Central memory CD8-positive, alpha-beta T cell (primary cell): ENCODE measurements around the gene TMC7.
A peak's percentile ranks its signal among the peaks of the same experiment; 100 is the strongest.

Experiments
- ATAC-seq: fragments of 150-1000 bp; cut with Tn5 transposase; replicated peaks from 2 replicates; pipeline ENCODE4 v1.10.0; 2022; ENCODE audit warnings: mild to moderate bottlenecking, moderate FRiP score, moderate number of reproducible peaks; ENCODE audit not compliant: poor library complexity, severe bottlenecking; ENCODE audit errors: extremely low read depth
- DNase-seq, 2 donors: peaks; one replicate each; pipeline ENCODE4 v3.0.0; 2021; ENCODE audit warnings: low spot score in 2 of 2
- H3K27ac Mint-ChIP-seq: one replicate; pipeline ENCODE4 v1.8.0; 2022; ENCODE audit warnings: low read depth, mild to moderate bottlenecking, moderate library complexity, mixed read lengths
- H3K27me3 Mint-ChIP-seq: one replicate; pipeline ENCODE4 v1.8.0; 2022; ENCODE audit warnings: mixed read lengths
- H3K36me3 Mint-ChIP-seq: one replicate; pipeline ENCODE4 v1.8.0; 2022; ENCODE audit warnings: mild to moderate bottlenecking, moderate library complexity, mixed read lengths; ENCODE audit not compliant: insufficient read depth
- H3K4me1 Mint-ChIP-seq: one replicate; pipeline ENCODE4 v1.8.0; 2022; ENCODE audit warnings: mixed read lengths
- H3K4me3 Mint-ChIP-seq: one replicate; pipeline ENCODE4 v1.8.0; 2022; ENCODE audit warnings: mild to moderate bottlenecking, moderate library complexity, mixed read lengths
- H3K9me3 Mint-ChIP-seq: one replicate; pipeline ENCODE4 v1.8.0; 2022; ENCODE audit warnings: mixed read lengths

TMC7 gene

DNA sequence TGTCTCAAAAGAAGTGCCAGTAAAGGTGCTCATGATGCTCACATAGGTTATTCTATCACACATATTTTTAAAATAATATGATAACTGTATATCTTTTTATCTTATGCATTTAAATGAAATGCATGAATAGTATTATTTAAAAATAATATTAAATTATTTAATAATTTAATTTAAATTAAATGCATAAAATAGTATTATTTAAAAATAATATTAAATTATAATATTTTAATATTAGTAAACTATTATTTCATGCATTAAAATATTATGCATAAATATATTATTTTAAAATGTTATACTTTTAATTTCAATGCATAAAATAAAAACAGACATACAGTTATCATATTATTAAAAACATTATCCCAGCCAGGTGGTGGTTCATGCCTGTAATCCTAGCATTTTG, 33.4 kb downstream of the TMC7 start:
- no peak for DNase-seq
- no peak overlapping the region for H3K27ac Mint-ChIP-seq
- no peaks in the 10 kb centered on the region for H3K9me3 Mint-ChIP-seq
- ATAC-seq: no peak
- H3K36me3 Mint-ChIP-seq: no peaks in the 10 kb centered on the region
- H3K27me3 Mint-ChIP-seq: peaks cover 20% of the 10 kb centered on the region
- H3K4me3 Mint-ChIP-seq: no peak overlapping the region
- H3K4me1 Mint-ChIP-seq: no peaks in the 10 kb centered on the region

GRCh38 chr16:19020689-19021088, 37.0 kb downstream of the TMC7 start:
- Mint-ChIP-seq H3K4me3 (no peak overlapping the region), H3K27me3 (peaks cover 10% of the 10 kb centered on the region), H3K4me1 (no peaks in the 10 kb centered on the region), H3K36me3 (no peaks in the 10 kb centered on the region), H3K9me3 (no peaks in the 10 kb centered on the region), H3K27ac (no peak overlapping the region)
- ATAC-seq (no peak), DNase-seq (no peak)

- Mint-ChIP-seq H3K4me3 (no peak overlapping the region), H3K9me3 (no peaks in the 10 kb centered on the region), H3K36me3 (no peaks in the 10 kb centered on the region), H3K27me3 (peaks cover 10% of the 10 kb centered on the region), H3K4me1 (no peaks in the 10 kb centered on the region), H3K27ac (no peak overlapping the region)
- ATAC-seq (no peak), DNase-seq (no peak)
Observed at GRCh38 chr16:19021747-19022146, 38.0 kb downstream of the TMC7 start.

DNA sequence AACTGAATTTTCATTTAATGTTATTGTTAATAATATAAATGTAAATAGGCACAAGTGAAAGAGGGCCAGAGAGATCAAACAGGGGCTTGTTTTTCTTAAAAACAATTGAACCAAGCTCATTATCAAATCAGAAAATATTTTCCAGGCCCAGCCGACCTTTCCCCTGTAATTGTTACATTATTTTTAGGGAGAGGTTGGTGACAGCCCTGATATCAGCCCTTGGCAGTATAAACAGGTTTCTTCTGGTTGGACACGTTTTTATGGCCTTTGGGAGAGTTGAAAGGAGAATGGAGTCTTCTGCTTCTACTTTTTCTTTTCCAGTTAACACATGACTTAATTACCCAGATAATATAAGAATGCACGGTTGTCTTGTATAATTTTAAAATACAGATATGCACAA, 43.7 kb downstream of the TMC7 start:
- Mint-ChIP-seq H3K27me3 (peaks cover 16% of the 10 kb centered on the region), H3K9me3 (no peaks in the 10 kb centered on the region), H3K4me3 (no peak overlapping the region), H3K36me3 (peaks cover 2% of the 10 kb centered on the region), H3K4me1 (no peaks in the 10 kb centered on the region), H3K27ac (no peak overlapping the region)
- DNase-seq (no peak), ATAC-seq (no peak)

GRCh38 chr16:19029980-19030379, 46.2 kb downstream of the TMC7 start:
- no peak overlapping the region for H3K27ac Mint-ChIP-seq
- peaks cover 29% of the 10 kb centered on the region for H3K27me3 Mint-ChIP-seq
- H3K36me3 Mint-ChIP-seq: peaks cover 2% of the 10 kb centered on the region
- no peaks in the 10 kb centered on the region for H3K4me1 Mint-ChIP-seq
- no peaks in the 10 kb centered on the region for H3K9me3 Mint-ChIP-seq
- ATAC-seq (no peak), DNase-seq (no peak)
- no peak overlapping the region for H3K4me3 Mint-ChIP-seq

GRCh38 chr16:19031738-19032137, 48.0 kb downstream of the TMC7 start:
- no peak overlapping the region for H3K27ac Mint-ChIP-seq
- no peak for DNase-seq

DNA sequence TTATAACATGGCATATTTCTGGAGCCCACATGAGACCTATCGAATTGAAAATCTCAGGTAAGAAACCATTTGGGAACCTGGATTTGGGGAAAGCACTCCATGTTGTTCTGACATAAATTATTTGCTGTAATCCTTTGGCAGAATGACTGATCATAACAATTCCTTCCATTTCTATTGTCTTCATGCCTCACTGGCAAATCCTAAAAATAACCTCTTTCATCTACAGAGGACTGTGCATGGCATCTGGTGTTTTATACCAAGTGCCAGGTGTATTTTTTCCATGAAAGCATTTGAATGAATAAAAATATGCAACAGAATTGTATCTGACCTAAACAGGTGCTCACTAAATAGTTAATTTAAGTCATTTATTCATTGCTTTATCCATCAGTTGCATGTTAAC, 50.0 kb downstream of the TMC7 start:
- peaks cover 2% of the 10 kb centered on the region for H3K36me3 Mint-ChIP-seq

More at GRCh38 chr16:19031738-19032137, 48.0 kb downstream of the TMC7 start:
- peaks cover 2% of the 10 kb centered on the region for H3K36me3 Mint-ChIP-seq
- no peak for ATAC-seq
- no peaks in the 10 kb centered on the region for H3K9me3 Mint-ChIP-seq
- H3K27me3 Mint-ChIP-seq: peaks cover 36% of the 10 kb centered on the region
- H3K4me1 Mint-ChIP-seq: no peaks in the 10 kb centered on the region
- H3K4me3 Mint-ChIP-seq: no peak overlapping the region

GRCh38 chr16:19040400-19040799, 56.7 kb downstream of the TMC7 start:
- no peaks in the 10 kb centered on the region for H3K36me3 Mint-ChIP-seq
- no peaks in the 10 kb centered on the region for H3K4me1 Mint-ChIP-seq
- no peak overlapping the region for H3K4me3 Mint-ChIP-seq
- H3K27ac Mint-ChIP-seq: no peak overlapping the region
- peaks cover 18% of the 10 kb centered on the region for H3K27me3 Mint-ChIP-seq
- no peak for ATAC-seq
- no peak for DNase-seq
- H3K9me3 Mint-ChIP-seq: no peaks in the 10 kb centered on the region

More for the DNA sequence above, 50.0 kb downstream of the TMC7 start:
- ATAC-seq (no peak), DNase-seq (no peak)
- H3K27me3 Mint-ChIP-seq: peaks cover 36% of the 10 kb centered on the region
- H3K4me3 Mint-ChIP-seq: no peak overlapping the region
- H3K27ac Mint-ChIP-seq: no peak overlapping the region
- H3K4me1 Mint-ChIP-seq: no peaks in the 10 kb centered on the region
- H3K9me3 Mint-ChIP-seq: no peaks in the 10 kb centered on the region

GRCh38 chr16:19044769-19045168, 61.0 kb downstream of the TMC7 start:
- ATAC-seq: no peak
- no peaks in the 10 kb centered on the region for H3K4me1 Mint-ChIP-seq
- no peak overlapping the region for H3K27ac Mint-ChIP-seq
- H3K27me3 Mint-ChIP-seq: peaks cover 16% of the 10 kb centered on the region
- no peak for DNase-seq
- H3K4me3 Mint-ChIP-seq: no peak overlapping the region
- H3K9me3 Mint-ChIP-seq: no peaks in the 10 kb centered on the region
- no peaks in the 10 kb centered on the region for H3K36me3 Mint-ChIP-seq

DNA sequence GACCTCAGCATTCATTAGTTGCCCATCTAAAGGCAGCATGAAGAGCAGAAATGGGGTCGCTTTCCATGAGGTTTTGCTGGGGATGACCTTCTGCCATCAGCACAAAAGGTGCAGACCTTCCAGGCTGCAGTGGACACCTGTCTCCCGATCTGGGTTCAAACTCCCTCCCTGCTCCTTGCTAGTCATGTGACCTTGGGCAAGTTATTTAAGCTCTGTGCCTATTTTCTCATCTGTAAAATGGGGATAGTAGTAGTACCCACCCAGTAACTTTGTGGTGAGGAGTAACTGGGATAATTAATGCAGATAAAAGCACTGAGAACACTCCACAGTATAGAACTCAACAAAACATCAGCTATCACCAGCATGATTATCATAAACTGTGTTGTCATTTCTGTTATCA, 62.3 kb downstream of the TMC7 start:
- no peaks in the 10 kb centered on the region for H3K4me1 Mint-ChIP-seq
- peaks cover 8% of the 10 kb centered on the region for H3K27me3 Mint-ChIP-seq
- H3K4me3 Mint-ChIP-seq: no peak overlapping the region
- no peak for DNase-seq
- no peak overlapping the region for H3K27ac Mint-ChIP-seq
- ATAC-seq: no peak
- no peaks in the 10 kb centered on the region for H3K36me3 Mint-ChIP-seq
- H3K9me3 Mint-ChIP-seq: no peaks in the 10 kb centered on the region

GRCh38 chr16:19062706-19063105, 79.0 kb downstream of the TMC7 start:
- peaks cover 20% of the 10 kb centered on the region for H3K27me3 Mint-ChIP-seq
- ATAC-seq (no peak), DNase-seq (no peak)
- H3K4me1 Mint-ChIP-seq: peaks cover 11% of the 10 kb centered on the region
- H3K4me3 Mint-ChIP-seq: no peak overlapping the region
- peaks cover 11% of the 10 kb centered on the region for H3K36me3 Mint-ChIP-seq
- no peak overlapping the region for H3K27ac Mint-ChIP-seq
- no peaks in the 10 kb centered on the region for H3K9me3 Mint-ChIP-seq

- DNase-seq (no peak), ATAC-seq (no peak)
- peaks cover 8% of the 10 kb centered on the region for H3K27me3 Mint-ChIP-seq
- peak overlapping the region; percentile 87 for H3K4me3 Mint-ChIP-seq
- H3K9me3 Mint-ChIP-seq: no peaks in the 10 kb centered on the region
- peaks cover 14% of the 10 kb centered on the region for H3K4me1 Mint-ChIP-seq
- H3K36me3 Mint-ChIP-seq: peaks cover 20% of the 10 kb centered on the region
- H3K27ac Mint-ChIP-seq: peak overlapping the region; percentile 99
Observed at GRCh38 chr16:19066988-19067348, 83.2 kb downstream of the TMC7 start.

DNA sequence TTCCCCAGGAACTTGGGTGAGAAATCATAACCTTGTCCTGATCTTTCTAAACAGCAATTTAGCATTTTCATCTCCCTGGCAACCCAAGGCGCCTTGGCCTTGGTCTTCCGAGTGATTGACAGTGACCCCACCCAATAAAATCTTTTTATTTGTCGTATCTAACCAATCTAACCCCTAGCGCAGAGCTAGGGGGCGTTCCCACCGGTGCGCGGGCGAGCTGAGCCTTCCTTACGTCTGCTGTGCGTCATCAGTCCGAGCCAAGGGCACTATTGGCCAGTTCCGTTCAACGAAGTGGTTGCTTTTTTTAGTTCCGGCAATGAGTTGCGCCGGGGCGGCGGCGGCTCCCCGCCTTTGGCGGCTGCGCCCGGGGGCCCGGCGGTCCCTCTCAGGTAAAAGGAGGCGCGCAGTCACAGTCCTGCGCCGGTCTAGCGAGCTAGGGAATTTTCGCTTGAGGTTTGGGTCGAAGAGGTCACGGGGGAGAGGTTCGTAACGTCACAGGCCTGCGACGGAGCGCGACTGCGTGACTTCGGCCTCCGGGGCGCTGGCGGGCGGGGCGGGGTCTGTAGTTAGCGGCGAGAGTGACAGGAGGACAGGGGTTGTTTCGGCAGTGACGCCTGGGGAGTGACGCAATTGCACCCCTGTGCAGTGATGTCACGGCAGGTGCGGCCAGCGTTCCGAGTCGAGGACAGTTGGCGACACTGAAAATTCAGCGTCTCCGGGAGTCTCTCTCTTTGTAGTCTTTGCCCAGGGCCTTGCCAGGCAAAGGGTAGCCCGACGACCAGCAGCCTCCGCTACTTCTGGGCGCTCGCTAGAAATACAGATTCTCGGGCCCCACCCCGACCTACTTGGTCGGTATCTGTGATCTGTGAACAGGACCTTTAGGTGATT, 83.9 kb downstream of the TMC7 start, which contains the start of gene COQ7:
COQ7 (plus strand) TSS at position 266 of the 888 bp plus-strand sequence; CDS start at position 317, 51 bp downstream.
- Mint-ChIP-seq H3K9me3 (no peaks in the 10 kb centered on the region), H3K27ac (peak within 1 kb of the TSS; percentile 99), H3K4me1 (peaks cover 16% of the 10 kb centered on the region), H3K27me3 (peaks cover 8% of the 10 kb centered on the region), H3K36me3 (peaks cover 20% of the 10 kb centered on the region), H3K4me3 (peak within 1 kb of the TSS; percentile 87)
- ATAC-seq (peak; percentile 91), DNase-seq (peak; percentile 96 to 98)
